ENCODE measurements around the gene LINC00237. TPM values are rescaled to one million over a fixed set of nuclear protein-coding genes. Genes with fewer than 3 reads are reported as not detected.
A peak's percentile ranks its signal among the peaks of the same experiment; 100 is the strongest.

Gene LINC00237
- total RNA-seq, 1 donor = not detected

DNA sequence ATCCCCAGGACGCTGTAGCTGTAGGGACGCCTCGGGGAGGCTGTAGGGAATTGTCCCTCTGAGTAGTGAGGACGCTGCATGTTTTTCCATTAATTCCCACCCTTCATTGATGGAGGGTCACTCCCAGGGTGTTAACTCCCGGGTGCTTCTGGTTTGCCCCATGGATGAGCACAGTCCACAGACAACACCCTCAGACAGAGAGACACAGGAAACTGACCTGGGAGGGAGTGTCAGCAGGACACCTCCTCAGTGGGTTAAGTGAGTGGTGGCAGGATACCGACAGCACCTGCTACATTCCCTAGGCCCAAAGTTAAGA lies 53.5 kb downstream of the LINC00237 start:
- no peak for DNase-seq (ENCODE audit: low read depth)
- H3K4me3 ChIP-seq (ENCODE audit: low read depth, low read length) = no peak overlapping the region
- TF ChIP-seq, protein P1, sequence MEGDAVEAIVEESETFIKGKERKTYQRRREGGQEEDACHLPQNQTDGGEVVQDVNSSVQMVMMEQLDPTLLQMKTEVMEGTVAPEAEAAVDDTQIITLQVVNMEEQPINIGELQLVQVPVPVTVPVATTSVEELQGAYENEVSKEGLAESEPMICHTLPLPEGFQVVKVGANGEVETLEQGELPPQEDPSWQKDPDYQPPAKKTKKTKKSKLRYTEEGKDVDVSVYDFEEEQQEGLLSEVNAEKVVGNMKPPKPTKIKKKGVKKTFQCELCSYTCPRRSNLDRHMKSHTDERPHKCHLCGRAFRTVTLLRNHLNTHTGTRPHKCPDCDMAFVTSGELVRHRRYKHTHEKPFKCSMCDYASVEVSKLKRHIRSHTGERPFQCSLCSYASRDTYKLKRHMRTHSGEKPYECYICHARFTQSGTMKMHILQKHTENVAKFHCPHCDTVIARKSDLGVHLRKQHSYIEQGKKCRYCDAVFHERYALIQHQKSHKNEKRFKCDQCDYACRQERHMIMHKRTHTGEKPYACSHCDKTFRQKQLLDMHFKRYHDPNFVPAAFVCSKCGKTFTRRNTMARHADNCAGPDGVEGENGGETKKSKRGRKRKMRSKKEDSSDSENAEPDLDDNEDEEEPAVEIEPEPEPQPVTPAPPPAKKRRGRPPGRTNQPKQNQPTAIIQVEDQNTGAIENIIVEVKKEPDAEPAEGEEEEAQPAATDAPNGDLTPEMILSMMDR (IDR thresholded peaks at IDR 0.05; ENCODE audit: insufficient read depth, low read length) = no peak

DNA sequence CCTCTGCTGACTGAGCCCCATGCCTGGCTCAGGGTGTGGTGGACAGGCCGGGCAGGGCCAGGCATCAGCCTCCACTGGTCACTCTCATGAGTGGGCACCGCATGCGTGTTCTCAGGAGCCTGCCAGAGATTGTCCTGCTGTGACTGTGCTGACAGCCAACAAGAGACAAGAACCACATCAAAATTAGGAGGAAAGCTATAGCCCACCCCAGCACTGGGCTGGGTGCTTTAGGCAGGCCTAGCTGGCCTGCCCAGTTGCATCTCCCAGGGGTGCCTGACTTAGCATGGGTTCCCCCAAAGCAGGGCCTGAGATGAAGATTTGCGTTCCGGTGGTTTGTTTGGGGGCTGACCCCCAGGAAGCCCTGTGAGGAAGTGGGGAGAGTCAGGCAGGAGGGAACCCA lies 53.9 kb downstream of the LINC00237 start:
- no peak overlapping the region for H3K4me3 ChIP-seq (ENCODE audit: low read depth, low read length)
- TF ChIP-seq, protein P1 (IDR thresholded peaks at IDR 0.05; ENCODE audit: insufficient read depth, low read length) = no peak
- no peak for DNase-seq (ENCODE audit: low read depth)

DNA sequence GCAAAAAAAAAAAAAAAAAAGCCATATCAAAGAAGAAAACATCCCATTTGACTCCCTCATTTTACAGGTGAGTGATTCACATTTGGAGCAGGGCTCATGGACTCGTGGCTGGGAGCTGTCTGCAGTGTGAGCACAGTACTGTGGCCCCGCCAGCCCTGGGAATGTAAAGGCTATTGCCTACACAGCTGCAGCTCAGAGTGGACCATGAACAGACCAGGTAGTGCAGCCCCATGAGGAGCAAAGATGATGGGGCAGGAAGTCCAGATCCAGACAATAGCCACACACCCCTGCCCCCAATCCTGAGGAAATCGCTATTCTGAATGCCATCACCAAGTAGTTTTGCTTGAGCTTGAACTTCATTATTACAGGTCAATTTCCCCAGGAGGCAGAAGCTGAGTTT lies 55.4 kb downstream of the LINC00237 start:
- no peak for DNase-seq (ENCODE audit: low read depth)
- no peak overlapping the region for H3K4me3 ChIP-seq (ENCODE audit: low read depth, low read length)
- TF ChIP-seq, protein P1 (IDR thresholded peaks at IDR 0.05; ENCODE audit: insufficient read depth, low read length) = no peak

DNA sequence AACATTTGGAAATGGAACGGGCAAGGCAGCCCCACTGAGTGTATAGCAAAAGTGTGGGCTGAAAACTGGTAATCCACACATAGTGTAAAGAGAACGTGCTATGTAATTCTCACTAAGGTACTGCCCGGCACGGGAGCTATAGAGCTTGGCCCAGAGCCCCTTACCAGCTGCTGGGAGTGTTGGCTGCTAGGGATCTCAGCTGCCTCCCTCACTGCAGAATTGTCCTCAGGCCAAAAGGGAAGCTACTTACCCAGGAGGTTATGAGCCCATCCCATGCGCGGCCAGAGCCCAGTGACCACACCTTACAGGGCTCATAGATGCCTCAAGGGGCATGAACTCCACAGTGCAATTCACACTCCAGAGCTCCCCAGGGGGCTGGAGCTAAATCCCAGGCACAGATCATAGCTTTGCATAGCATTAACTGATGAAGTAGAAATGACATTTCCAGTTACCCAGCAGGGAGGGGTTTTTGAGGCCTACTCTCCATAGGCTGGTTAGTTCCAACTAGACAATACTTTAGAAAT lies 56.8 kb downstream of the LINC00237 start:
- DNase-seq (ENCODE audit: low read depth) = no peak
- TF ChIP-seq, protein P1 (IDR thresholded peaks at IDR 0.05; ENCODE audit: insufficient read depth, low read length) = no peak
- no peak overlapping the region for H3K4me3 ChIP-seq (ENCODE audit: low read depth, low read length)

DNA sequence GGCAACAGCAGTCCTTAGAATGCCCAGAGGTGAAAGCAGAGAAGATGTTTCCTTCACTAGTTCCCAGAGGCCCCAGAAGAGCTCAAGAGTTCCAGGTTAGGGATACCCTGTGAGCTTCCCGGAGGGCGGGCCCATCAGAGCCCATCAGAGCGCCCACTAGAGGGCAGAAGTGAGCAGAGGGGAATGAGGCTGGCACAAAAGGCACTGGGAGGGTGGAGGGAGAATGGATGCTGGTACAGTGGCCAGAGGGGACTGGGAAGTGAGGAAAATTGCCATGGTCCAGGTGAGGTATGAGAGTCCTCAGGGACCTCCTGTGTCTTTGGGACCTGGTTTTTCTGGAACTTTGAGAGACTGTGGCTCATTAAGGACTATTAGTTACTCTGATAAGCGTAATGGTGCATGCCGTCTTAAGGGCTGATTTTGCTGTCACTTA lies 57.3 kb downstream of the LINC00237 start:
- TF ChIP-seq, protein P1 (IDR thresholded peaks at IDR 0.05; ENCODE audit: insufficient read depth, low read length) = peak; percentile 55
- no peak for DNase-seq (ENCODE audit: low read depth)
- no peak overlapping the region for H3K4me3 ChIP-seq (ENCODE audit: low read depth, low read length)

DNA sequence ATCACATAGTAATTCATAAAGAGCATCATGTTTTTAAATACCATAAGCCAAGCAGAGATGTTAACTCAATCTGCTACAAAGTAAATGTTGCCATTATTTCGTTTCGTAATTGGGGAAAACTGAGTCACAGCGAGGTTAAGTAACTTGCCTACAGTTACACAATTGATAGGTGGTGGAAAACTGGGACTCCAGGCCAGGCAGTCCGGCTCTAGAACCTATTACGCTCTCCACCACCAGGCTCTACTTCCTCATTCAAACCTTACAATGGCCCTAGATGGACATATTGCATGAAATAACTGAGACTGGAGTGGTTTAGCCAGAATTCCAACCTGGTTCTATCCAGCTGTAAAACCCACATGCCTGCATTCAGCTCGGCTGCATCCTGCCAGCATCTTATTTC lies 58.2 kb downstream of the LINC00237 start:
- TF ChIP-seq, protein P1 (IDR thresholded peaks at IDR 0.05; ENCODE audit: insufficient read depth, low read length) = no peak
- no peak overlapping the region for H3K4me3 ChIP-seq (ENCODE audit: low read depth, low read length)
- no peak for DNase-seq (ENCODE audit: low read depth)

DNA sequence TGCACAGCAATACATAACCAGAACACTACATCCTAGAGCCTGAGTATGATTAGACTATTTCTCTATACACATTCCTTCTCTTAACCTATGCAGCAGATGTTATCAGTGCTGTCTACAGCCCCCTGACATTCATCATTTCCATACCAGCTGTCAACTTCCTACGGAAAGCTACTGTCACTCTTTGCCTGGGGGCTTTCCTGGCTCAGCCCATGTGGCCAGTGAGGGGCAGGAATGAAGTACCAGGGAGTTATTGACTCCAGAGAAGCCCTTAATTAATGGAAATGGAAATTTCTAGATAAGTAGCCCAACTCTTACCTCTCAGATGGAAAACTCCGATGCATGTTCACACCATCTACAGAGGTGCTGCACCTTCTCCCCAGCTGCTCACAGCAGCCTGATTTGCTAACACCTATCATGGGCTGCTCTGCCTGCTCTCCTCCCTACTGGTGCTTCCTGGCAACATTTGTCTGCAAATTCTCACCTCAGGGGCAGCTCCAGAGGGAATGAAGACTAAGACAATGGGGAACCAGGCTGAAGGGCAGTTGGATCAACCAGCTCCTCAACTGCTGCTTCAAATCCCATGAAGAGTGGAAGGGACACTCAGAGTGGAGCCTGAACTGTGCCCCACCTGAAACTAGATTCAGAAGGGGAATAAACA lies 59.6 kb downstream of the LINC00237 start:
- H3K4me3 ChIP-seq (ENCODE audit: low read depth, low read length) = no peak overlapping the region
- TF ChIP-seq, protein P1 (IDR thresholded peaks at IDR 0.05; ENCODE audit: insufficient read depth, low read length) = no peak
- no peak for DNase-seq (ENCODE audit: low read depth)

All from fibroblast of the aortic adventitia (primary cell).